Coronary artery (tissue), 2 donors: ENCODE measurements around the gene FRMD4B.

ENCODE experiments used
- DNase-seq: peaks from one replicate; pipeline ENCODE4 v3.0.0-alpha.2; 2017; ENCODE audit warnings: low spot score
- H3K27ac ChIP-seq, 2 donors: fragments of 200-600 bp; sonication (generic); one replicate each; pipeline ENCODE4 v1.5.1; 2016 to 2019
- H3K4me3 ChIP-seq: fragments of 200-600 bp; sonication (generic); 2 replicates; pipeline ENCODE4 v1.5.1; 2016; ENCODE audit warnings: mild to moderate bottlenecking, moderate library complexity
- CTCF ChIP-seq: fragments of 200-600 bp; sonication (generic); IDR thresholded peaks from one replicate; pipeline ENCODE4 v1.5.1; 2019; ENCODE audit warnings: antibody characterized with exemption

Gene FRMD4B

GRCh38 chr3:69196876-69197275, 189.0 kb downstream of the FRMD4B start:
- H3K27ac ChIP-seq, result no peak overlapping the region
- no peak for DNase-seq

GRCh38 chr3:69194431-69195165, 191.3 kb downstream of the FRMD4B start:
- Histone ChIP-seq H3K4me3 (no peak overlapping the region), H3K27ac (no peak overlapping the region)

More at GRCh38 chr3:69196876-69197275, 189.0 kb downstream of the FRMD4B start:
- no peak for TF ChIP-seq CTCF
- H3K4me3 ChIP-seq, result no peak overlapping the region

GRCh38 chr3:69193749-69194148, 192.1 kb downstream of the FRMD4B start:
- DNase-seq, result no peak
- Histone ChIP-seq H3K4me3 (no peak overlapping the region), H3K27ac (no peak overlapping the region)
- TF ChIP-seq CTCF, result no peak

More at GRCh38 chr3:69194431-69195165, 191.3 kb downstream of the FRMD4B start:
- no peak for TF ChIP-seq CTCF
- DNase-seq, result no peak

DNA sequence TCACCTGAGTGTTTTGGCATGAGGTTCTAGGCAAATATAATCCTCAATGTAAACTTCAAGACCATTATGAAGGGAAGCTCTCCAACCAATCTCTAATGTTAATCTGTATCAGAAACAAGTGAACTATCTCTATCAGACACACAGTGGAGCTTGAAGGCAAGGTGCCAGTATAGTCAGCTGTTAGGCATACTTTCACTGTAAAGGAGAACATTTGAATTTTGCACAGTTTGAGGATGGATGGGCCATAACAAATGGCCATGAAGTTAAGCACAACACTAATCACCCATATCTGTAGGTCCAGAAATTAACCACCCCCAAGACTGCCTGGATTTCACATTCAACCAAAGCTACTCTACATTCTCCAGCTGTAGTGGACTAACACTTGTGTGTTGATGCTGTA, 194.4 kb downstream of the FRMD4B start:
- Histone ChIP-seq H3K27ac (no peak overlapping the region), H3K4me3 (no peak overlapping the region)
- DNase-seq, result no peak
- no peak for TF ChIP-seq CTCF

DNA sequence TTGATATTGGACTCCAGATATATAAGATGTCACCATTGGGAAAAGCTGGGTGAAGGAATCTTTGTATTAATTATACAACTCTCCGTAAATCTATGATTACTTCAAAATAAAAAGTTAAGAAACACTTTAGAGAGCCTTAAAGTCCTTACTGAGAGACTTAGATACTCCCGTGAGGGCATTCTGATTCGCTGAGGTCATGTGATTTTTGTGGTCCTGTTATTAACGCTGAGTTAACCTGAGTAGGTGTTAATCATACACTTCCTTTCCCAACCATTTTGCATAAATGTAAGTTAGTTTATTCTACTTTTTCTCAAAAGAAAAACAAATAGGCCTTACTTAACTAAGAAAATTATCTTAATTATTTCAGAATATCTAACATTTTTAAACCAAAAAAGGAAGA, 196.4 kb downstream of the FRMD4B start:
- TF ChIP-seq CTCF, result no peak
- no peak for DNase-seq
- no peak overlapping the region for H3K4me3 ChIP-seq
- no peak overlapping the region for H3K27ac ChIP-seq

- no peak for DNase-seq
- no peak overlapping the region for H3K4me3 ChIP-seq
- no peak overlapping the region for H3K27ac ChIP-seq
- no peak for TF ChIP-seq CTCF
Observed at GRCh38 chr3:69186575-69187093, 199.3 kb downstream of the FRMD4B start.

- no peak overlapping the region for H3K4me3 ChIP-seq
- TF ChIP-seq CTCF, result no peak
Observed at GRCh38 chr3:69182588-69183316, 203.1 kb downstream of the FRMD4B start.

More at GRCh38 chr3:69182588-69183316, 203.1 kb downstream of the FRMD4B start:
- DNase-seq, result no peak
- H3K27ac ChIP-seq, result no peak overlapping the region
